GM20000 (cell line): Measurements from ENCODE around the gene SLC4A3.

Experiments
- DNase-seq: peaks from one replicate; pipeline ENCODE4 v3.0.0; 2012; ENCODE audit warnings: low spot score
- CTCF ChIP-seq: IDR thresholded peaks from 2 replicates; pipeline ENCODE4 v1.5.1; 2012; ENCODE audit warnings: mild to moderate bottlenecking, control low read depth; ENCODE audit errors: extremely low read depth, missing control alignments

The SLC4A3 gene

DNA sequence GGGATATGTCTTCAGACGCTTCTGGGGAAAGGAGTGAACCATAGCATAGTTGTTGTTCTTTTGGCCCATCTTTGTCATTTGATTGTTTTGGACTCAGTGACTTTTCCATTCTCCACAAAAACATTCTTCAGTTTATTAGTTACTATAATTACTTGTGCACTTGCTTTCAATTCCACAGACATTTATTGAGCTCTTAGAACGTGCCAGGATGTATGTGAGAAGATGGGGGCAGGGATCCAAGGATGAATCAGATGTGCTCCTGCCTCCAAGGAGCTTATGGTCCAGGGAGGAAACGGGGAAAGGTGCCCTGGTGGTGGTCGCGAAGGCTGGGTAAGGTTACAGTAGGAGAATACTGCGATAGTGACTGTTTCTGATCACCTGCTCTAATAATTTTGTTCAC, 6.9 kb upstream of the SLC4A3 start:
- no peak for DNase-seq
- no peak for TF ChIP-seq CTCF

DNA sequence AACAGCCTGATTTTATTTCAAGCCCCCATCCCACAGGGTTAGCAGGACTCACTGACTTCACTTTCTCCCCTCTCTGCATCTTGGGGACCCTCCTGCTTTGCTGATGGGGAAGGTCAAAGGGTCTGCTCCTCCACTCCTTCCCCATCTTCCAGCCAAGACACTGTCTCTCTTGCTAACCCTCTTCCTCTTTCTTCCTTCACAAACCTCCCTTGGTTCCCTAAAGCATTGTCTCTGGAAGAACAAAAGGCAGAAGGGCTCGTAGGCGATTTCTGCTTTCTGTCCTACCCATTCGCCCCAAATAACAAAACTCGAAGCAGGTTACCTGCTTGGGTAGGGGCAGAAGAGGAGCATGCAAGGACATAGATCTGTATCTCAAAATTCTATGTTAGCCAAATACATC, 5.5 kb upstream of the SLC4A3 start:
- no peak for DNase-seq

GRCh38 chr2:219622472-219622871, 5.0 kb upstream of the SLC4A3 start:
- TF ChIP-seq CTCF: no peak
- DNase-seq: no peak

More for the DNA sequence above, 5.5 kb upstream of the SLC4A3 start:
- TF ChIP-seq CTCF: no peak

DNA sequence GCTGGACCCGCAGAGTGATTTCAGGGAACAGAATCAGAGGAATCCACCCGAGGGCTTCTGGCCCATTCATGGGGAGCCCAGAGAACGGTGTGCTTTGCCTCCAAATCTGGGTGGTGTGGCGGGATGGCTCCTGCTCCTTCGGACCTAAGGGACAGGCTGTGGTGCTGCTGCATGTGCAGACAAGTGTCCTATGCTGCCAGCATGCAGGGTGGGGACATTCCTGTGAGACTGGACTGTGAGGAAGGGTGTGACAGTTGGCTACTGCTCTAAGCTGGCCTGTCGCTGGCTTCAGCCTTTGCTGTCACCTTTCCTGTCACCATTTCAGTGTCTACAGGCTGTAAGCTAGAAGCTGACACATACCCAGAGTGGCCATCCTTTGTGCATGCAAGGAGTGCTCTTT, 2.9 kb upstream of the SLC4A3 start:
- no peak for DNase-seq
- TF ChIP-seq CTCF: no peak

GRCh38 chr2:219625179-219625578, 2.3 kb upstream of the SLC4A3 start:
- TF ChIP-seq CTCF: no peak
- no peak for DNase-seq

- no peak for TF ChIP-seq CTCF
- no peak for DNase-seq
Observed at GRCh38 chr2:219626540-219626939, 890 bp upstream of the SLC4A3 start.

DNA sequence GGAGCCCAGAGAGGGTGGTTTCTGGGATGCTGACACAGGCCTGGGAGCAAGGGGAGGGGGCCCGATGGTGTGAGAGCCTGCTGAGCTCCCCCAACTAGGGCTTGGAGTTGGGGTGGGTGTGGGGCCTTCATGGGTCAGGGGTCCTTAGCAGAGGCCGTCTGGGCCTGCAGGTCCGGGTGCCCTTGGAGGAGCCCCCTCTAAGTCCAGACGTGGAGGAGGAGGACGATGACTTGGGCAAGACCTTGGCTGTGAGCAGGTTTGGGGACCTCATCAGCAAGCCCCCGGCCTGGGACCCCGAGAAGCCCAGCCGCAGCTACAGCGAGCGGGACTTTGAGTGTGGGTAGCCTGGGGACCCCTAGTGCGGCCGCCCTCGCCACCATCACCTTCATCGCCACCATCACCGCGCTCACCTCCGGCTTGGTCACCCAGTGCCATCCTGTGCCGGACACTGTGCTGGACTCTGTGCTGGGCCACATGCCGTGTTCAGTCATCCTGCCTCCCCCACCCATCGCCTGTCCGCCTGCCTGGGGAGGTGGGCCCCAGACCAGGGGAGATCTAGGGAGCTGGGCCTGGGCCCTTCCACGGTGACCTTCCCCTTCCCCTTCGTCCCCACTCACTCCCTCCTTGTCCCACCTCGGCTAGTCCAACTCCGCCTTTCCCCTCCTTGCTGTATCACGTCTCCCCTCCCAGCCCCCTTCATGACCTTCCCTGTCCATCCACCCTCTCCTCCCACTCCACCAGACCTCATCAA, 980 bp downstream of the SLC4A3 start:
- DNase-seq: no peak
- no peak for TF ChIP-seq CTCF
